Kidney (tissue), 14 donors: ENCODE results near the gene SH3BP5. TPM values are rescaled to one million over a fixed set of nuclear protein-coding genes. Genes with fewer than 3 reads are reported as not detected.

Experiments
- DNase-seq, 5 donors: peaks; one replicate each; pipeline ENCODE4 v3.0.0-alpha.2; 2013 to 2020
- FAIRE-seq: peaks from 2 replicates; lab custom pipeline; 2012; peaks lifted over from hg19 to GRCh38; lab: Jason Lieb, UNC
- H3K27ac ChIP-seq, 2 donors: one replicate each; pipeline ENCODE4 v1.7.0; 2013; ENCODE audit warnings: low read depth in 2 of 2, low read length in 2 of 2, inconsistent platforms in 1 of 2
- H3K27me3 ChIP-seq: one replicate; pipeline ENCODE4 v1.7.1; 2013; ENCODE audit warnings: low read length, inconsistent platforms; ENCODE audit not compliant: control insufficient read depth, insufficient read depth
- H3K36me3 ChIP-seq, 3 donors: one replicate each; pipeline versions ENCODE4 v1.7.0 to v1.7.1; 2013; ENCODE audit warnings: low read length in 3 of 3, control low read depth in 1 of 3, inconsistent platforms in 1 of 3; ENCODE audit not compliant: insufficient read depth in 3 of 3, control insufficient read depth in 2 of 3
- H3K4me1 ChIP-seq, 3 donors: one replicate each; pipeline versions ENCODE4 v1.7.0 to v1.7.1; 2013; ENCODE audit warnings: low read length in 3 of 3, inconsistent platforms in 1 of 3, low read depth in 1 of 3; ENCODE audit not compliant: control insufficient read depth in 2 of 3, insufficient read depth in 2 of 3
- H3K4me3 ChIP-seq, 3 donors: one replicate each; pipeline versions ENCODE4 v1.7.0 to v1.8.1; 2013; ENCODE audit warnings: low read length in 3 of 3, control low read depth in 1 of 3, inconsistent platforms in 1 of 3
- H3K9ac ChIP-seq, 3 donors: one replicate each; pipeline versions ENCODE4 v1.7.0 to v1.7.1; 2013; ENCODE audit warnings: low read length in 3 of 3, control low read depth in 1 of 3, inconsistent platforms in 1 of 3
- H3K9me3 ChIP-seq, 3 donors: one replicate each; pipeline versions ENCODE4 v1.7.0 to v1.7.1; 2013; ENCODE audit warnings: low read length in 3 of 3, control low read depth in 1 of 3, inconsistent platforms in 1 of 3; ENCODE audit not compliant: control insufficient read depth in 2 of 3, insufficient read depth in 1 of 3
- intact Hi-C: fragments of 100-400 bp; cut with DNase I; formaldehyde crosslinking; loops from one replicate; pipeline ENCODE4 v1.11.1; 2022
- polyA plus RNA-seq: library from polyadenylated mRNA; stranded (reverse); fragments of 350-450 nt; fragmentation: Illumina TruSeq; extraction: RNeasy Lipid Tissue Mini Kit (QIAGEN cat#74804); gene quantifications from one replicate; pipeline ENCODE4 v1.2.3, GENCODE V29; 2014; ENCODE audit warnings: low read depth, low replicate concordance; ENCODE audit not compliant: insufficient read depth
- total RNA-seq: library from RNA; stranded (reverse); fragmentation: NEBNext Ultra II Directional; extraction: Animal tissue kit (Norgen Biotek cat#: 25700); gene quantifications from one replicate; pipeline ENCODE4 v1.2.1, GENCODE V29; 2021
- TF ChIP-seq, protein P1 (sequence below): IDR thresholded peaks from 3 replicates; pipeline ENCODE4 v1.5.1; 2012; ENCODE audit warnings: mild to moderate bottlenecking, moderate library complexity, borderline replicate concordance; ENCODE audit not compliant: insufficient read depth; ENCODE audit errors: extremely low read depth
- donor health status: control.
- donor health status: control.
- donor health status: control.
- donor health status: control.
- donor health status: control.
- donor health status: DM: yes; HTN: yes; CAD: no.
- donor health status: Normal renal cell carcinoma (clear cell type).

The SH3BP5 gene
- total and polyA plus RNA-seq, 2 donors from 2014 or later, result 39.1 to 109 TPM

DNA sequence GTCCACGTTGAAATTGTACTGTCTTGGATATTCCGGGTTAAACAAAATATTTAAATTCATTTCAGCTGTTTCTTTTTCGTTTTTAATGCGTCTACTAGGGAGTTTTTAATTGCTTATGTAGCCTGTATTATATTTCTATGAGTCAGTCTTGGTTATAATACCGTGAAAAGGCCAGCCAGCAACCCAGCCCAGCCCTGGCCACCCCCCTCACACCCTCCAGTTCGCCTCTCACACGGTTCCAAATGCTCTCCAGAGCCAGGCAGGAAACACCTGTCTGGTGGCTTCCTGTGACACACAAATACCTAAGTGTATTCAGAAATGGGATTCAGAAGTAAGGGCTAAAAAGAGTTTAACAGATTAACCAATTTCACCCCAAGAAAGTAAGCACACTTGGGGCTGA is 4.4 kb downstream of the SH3BP5 start:
- Histone ChIP-seq H3K4me1 (peaks cover 17 to 33% (median 29%) of the 10 kb centered on the region in 3 donors), H3K36me3 (peaks cover 0 to 3% (median 0%) of the 10 kb centered on the region in 3 donors), H3K9me3 (no peaks in the 10 kb centered on the region), H3K9ac (no peak overlapping the region), H3K27ac (peak overlapping the region in 1 of 2 donors; percentile 22), H3K27me3 (no peaks in the 10 kb centered on the region), H3K4me3 (no peak overlapping the region)
- peak in 1 of 5 donors; percentile 24 for DNase-seq
- intact Hi-C loops, result no loop called here
- TF ChIP-seq, protein P1, sequence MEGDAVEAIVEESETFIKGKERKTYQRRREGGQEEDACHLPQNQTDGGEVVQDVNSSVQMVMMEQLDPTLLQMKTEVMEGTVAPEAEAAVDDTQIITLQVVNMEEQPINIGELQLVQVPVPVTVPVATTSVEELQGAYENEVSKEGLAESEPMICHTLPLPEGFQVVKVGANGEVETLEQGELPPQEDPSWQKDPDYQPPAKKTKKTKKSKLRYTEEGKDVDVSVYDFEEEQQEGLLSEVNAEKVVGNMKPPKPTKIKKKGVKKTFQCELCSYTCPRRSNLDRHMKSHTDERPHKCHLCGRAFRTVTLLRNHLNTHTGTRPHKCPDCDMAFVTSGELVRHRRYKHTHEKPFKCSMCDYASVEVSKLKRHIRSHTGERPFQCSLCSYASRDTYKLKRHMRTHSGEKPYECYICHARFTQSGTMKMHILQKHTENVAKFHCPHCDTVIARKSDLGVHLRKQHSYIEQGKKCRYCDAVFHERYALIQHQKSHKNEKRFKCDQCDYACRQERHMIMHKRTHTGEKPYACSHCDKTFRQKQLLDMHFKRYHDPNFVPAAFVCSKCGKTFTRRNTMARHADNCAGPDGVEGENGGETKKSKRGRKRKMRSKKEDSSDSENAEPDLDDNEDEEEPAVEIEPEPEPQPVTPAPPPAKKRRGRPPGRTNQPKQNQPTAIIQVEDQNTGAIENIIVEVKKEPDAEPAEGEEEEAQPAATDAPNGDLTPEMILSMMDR, result no peak
- FAIRE-seq, result no peak

DNA sequence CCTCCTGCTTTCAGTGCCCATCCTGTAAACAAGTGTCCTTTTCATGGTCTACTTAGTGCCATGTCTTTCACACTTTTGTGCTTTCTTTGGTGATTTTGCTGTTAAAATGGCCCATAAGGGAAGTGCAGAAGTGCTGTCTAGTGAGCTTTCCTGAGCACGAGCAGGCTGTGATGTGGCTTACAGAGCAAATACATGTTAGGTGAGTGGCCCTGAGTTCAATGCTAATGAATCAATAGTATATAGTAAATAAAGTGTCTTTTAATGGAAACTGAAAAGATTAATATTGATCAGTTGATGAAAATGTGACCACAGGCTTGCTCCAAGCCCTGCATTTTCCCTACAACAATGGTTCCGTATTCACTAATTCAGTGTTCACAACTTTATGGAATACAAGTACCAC is 5.7 kb downstream of the SH3BP5 start:
- no peak overlapping the region for H3K4me3 ChIP-seq
- FAIRE-seq (no peak), DNase-seq (no peak)
- H3K27me3 ChIP-seq, result no peaks in the 10 kb centered on the region
- no peaks in the 10 kb centered on the region for H3K9me3 ChIP-seq
- H3K9ac ChIP-seq, result no peak overlapping the region
- intact Hi-C loops, result no loop called here
- peaks cover 0 to 3% (median 0%) of the 10 kb centered on the region in 3 donors for H3K36me3 ChIP-seq
- no peak overlapping the region for H3K27ac ChIP-seq
- TF ChIP-seq, protein P1, result no peak
- H3K4me1 ChIP-seq, result peaks cover 17 to 33% (median 27%) of the 10 kb centered on the region in 3 donors

DNA sequence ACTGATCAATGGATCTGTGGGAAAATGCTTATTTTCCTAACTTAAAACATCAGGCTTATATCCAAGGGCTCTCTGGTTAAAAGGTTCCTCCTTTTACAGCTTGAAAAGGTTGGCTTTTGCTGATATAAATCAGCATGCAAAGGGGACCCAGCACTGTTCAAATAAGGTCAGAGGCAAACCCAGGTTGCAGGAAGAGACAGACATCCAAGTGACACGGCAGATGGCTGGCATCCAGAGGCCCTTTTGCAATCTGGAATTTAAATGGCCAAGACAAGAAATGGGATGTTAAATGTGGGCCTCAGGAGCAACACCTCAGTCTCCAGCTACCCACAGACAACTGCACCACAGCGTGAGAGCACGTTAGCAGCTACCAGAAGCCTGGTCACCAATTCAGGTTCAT is 6.3 kb downstream of the SH3BP5 start:
- no peak for DNase-seq
- intact Hi-C loops, result no loop called here
- no peak overlapping the region for H3K9ac ChIP-seq

More for the DNA sequence above, 6.3 kb downstream of the SH3BP5 start:
- Histone ChIP-seq H3K4me1 (peaks cover 17 to 33% (median 27%) of the 10 kb centered on the region in 3 donors), H3K36me3 (peaks cover 0 to 3% (median 0%) of the 10 kb centered on the region in 3 donors), H3K27ac (no peak overlapping the region), H3K9me3 (no peaks in the 10 kb centered on the region), H3K4me3 (no peak overlapping the region), H3K27me3 (no peaks in the 10 kb centered on the region)
- TF ChIP-seq, protein P1, result no peak
- no peak for FAIRE-seq
